HK-2 (cell line): Measurements from ENCODE around the gene PPP1R13L.

Experiments
- DNase-seq: peaks from one replicate; pipeline ENCODE4 v3.0.0-alpha.2; 2018; ENCODE audit not compliant: unreplicated experiment

Gene PPP1R13L

DNA sequence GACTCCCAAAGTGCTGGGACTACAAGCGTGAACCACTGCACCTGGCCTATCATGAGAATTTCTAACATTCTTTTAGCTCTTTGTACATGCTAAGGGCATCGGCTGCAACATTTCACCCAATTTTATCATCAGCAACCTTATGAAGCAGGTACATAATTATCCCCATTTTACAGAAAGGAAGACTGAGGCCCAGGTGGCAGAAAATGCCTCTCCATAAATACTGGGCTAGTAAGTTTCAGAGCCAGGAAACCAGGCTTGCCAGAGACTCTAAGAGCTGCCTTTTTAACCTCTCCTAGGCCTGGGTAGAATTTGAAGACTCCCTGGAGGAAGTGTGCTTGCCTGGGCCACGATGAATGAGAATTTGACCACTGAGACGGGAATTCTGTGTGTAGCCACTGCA, 36.7 kb downstream of the PPP1R13L start:
- DNase-seq = no peak

DNA sequence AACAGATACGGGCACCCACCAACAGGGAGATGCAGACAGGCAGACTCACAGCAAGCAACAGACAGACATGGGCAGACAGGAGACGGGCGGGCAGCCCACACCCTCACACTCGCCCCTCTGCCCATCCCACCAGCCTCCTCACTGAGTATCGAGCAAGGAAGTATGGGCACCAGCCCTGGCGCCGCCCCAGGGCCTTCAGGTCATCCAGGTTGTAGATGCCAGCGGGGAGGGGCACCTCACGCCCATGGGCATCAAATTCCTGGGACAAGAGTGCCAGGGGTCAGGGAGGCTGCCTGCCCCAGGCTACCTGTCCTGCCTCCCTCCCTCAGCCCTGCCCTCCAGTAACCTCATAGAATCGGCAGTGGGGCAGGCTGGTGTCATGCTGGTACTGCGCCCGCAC, 40.2 kb downstream of the PPP1R13L start:
- no peak for DNase-seq

DNA sequence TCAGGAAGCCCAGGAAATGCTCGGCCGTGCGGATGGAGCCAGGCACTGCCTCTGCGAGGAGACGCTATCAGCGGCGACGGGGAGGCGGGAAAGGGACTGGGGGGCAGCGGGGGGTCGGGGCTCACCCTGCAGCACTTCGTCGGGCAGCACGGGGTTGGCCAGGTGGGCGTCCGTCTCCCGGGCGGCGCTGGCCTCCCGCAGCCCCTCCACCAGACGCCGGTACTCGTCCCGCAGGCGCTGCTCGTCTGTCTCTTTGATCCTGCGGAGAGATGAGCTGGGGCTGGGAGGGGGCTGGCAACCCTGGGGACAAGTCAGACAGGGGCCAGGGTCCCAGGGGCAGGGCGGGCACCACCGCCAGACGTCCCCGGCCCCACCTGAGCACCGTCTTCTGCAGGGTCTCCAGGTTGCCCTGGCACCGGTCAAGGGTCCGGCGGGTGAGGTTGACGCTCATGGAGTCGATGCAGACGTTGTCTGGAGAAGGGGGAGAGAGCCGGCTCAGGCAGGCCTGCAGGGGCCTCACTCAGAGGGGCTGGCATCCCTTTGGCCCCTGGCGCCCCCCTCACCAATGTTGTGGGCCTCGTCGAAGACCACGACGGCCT, 40.9 kb downstream of the PPP1R13L start:
- no peak for DNase-seq

DNA sequence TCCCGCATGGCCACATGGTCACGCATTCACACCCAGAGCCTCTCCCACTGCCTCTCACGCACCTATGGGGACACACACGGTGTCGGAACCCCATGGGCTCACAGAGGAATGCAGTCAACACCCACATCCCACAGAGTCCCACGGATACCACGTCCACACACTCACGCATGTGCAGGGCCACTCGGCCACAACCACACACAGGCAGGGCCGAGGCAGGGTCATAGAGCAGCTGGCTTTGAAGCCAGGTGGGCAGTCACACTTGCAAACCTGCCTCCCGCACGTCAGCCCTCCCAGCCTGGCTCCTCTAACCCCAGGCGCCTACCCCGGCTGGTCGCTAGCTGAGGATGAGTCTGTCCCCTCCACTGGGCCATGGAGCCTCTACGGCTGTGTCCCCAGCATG, 42.6 kb downstream of the PPP1R13L start:
- no peak for DNase-seq

DNA sequence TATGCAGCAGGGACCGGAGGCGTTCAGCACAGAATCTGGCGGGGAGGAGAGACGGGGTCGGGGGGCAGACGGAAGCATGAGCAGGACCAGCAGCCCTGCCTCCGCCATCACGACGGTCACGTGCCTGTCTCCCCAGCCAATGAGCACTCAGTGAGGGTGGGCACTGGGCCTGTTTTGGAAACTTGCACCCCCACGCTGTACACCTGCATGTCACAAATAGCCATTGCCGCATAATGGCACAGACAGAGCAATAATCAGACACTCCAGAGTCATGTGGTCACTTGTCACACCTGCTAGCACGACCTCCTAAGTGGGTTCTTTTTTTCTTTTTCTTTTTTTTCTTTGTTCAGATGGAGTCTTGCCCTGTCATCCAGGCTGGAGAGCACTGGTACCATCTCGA, 43.3 kb downstream of the PPP1R13L start:
- DNase-seq = no peak

DNA sequence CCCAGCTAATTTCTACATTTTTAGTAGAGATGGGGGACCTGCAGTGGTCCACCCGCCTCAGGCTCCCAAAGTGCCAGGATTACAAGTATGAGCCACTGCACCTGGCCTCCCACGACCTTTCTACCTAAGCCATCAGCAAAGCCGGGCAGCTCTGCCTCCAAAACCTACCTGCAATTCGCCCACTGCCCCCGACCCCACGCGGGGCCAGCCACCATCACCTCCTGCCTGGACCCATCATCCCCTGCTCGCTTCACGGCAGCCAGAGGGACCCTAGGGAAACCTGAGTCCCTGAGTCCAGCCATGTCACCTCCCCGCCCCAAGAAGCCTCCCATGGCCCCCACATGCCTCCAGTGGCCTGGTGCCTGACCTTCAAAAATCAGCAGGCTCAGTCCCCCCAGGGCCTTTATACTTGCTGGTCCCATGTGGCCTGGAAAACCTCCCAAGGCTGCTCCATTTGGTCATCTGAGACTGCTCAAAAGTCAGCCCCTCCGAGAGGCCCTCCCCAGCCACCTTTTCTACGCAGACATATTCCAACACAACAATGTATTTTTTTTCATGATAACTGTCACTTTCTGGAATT, 46.6 kb downstream of the PPP1R13L start:
- no peak for DNase-seq

DNA sequence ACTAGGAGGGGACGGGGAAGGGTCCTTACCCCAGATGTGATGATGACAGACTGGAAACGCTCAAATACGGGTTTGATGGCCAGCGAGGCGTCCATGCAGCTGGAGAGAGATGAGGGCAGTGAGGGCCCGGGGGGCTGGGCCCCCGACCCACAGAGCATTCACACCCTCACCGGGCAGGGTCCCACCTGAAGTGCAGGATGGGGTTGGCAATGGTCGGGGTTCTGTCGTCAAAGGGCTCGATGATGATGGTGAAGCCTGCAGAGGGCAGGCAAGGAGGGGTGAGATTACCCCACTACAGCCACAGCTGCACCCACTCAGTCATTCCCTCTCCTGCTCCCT, 47.5 kb downstream of the PPP1R13L start:
- no peak for DNase-seq

DNA sequence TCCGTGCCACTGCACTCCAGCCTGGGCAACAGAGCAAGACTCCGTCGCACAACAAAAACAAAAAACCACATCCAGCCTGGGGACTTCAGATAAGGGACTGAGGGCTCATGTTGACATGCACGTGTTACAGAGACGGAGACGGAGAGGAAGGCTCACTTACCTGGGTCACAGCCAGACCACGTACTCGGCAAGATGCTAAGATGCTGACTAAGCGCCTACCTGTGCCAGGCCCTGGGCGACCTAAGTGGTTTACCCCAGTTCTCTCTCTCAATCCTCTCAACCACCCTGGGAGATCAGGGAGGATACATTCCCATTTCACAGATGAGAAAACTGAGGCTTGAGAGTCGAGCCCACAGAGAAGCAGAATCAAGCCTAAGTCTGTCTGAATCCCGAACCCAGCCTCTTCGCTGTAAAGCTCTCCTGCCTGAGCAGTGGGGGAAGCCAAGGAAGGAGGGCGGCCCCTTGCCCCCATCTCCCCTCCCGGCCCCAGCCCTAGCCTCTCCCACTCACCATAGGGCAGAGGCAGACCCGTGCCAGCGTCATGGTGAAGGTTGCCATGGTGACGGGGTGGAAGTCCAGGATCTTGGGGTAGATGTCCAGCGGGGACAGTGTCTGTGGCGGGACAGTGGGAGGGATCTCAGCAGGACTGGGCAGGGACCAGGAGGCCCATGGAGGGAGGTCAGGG, 48.0 kb downstream of the PPP1R13L start:
- no peak for DNase-seq

DNA sequence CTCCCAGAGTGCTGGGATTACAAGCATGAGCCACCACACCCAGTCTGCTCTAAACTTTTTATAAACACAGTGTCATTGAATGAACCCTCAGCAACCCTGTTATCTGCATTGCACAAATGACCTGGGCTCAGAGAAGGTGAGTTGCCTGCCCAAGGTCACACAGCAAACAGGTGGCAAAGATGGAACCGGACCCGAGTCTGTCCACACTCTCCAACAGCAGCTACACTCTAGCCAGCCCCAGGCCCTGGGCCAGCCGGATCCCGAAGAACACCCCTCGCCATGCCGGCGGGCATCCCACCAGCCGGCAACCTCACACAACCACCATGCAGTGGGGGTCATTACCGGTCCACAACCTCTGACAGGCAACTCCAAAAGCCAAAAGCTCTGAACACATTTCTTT, 49.0 kb downstream of the PPP1R13L start:
- no peak for DNase-seq

DNA sequence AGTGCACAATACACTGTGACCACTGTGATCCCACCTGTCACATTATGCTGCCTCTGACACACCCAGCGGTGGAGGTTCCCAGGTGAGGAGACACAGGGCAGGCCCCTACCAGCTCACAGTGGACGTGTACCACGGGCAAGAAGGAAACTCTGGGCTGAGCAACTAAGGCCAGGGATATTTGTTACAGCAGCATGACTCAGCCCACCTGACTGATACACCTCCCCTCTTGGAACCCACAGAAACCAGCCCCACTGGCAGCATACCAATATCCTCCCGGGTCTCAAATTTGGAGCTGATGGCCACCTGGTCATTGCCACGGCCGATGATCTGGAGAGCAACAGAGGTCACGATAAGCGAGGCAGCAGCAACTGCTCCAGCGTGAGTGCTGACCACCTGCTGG, 49.5 kb downstream of the PPP1R13L start:
- DNase-seq = no peak

DNA sequence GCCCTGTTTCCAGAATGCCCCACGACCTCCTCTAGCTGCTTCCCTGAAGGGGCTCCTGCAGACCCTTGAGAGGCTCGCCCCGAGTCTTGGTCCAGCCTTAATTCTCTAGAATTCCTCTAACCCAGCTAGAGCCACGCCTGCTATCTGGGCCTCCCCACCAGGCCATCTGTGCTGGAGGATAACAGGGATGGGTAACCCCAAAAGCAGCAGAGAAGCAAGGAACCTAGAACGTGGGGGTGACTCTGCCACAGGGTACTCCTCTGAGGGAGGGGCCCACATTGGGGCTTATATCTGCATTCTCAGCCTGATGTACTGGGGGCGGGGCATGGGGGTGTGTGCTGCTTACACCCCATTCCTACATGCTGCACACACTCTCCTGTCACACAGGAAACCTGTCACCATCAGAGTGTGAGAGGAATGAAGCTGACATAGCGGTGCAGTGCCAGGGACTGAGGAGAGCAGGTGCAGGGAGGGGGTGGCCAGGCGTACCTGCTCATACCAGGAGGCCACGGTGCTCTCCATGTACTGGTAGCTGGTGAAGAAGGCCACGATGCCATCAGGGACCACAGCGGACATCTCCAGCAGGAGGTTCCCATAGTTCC, 50.5 kb downstream of the PPP1R13L start:
- DNase-seq = no peak

DNA sequence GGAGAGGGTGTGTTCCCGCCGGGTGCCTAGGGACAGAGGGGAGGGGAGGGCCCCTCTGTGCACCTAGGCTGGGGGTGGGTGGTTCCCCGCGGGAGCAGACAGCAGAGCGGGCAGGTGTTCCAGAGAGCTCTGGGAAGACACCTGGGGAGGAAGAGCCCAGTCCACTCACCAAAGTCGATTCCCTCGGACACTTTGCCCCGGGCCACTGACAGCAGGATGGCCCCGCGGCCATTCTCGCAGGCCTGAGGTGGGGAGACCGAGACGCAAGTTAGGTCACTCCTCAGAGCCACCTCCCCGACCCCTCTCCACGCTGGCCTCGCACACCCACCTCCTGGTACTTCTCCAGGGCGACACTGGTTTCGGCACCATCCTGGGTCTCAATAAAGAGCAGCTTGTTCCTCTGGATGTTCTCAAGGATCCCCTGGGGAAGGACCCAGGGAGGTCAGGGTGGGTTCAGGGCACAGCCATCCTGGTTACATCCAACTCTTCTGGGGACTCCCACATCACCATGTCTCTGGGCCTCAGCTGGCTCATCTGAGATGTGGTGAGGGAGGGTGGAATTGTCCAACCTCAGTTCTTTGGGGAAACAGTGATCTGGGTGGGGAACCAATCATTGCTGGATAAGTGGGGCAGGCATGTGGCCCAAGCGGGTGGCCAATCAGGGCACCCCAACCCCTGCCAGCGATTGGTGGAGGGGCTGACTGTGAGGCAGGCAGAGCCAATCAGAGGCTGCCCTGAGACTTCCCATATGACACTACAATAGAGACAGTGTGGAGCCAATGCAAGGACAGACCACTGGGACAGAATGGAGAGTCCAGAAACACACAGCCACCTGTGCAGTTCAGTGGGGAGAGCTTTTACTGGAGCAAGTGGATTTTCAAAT, 51.7 kb downstream of the PPP1R13L start:
- no peak for DNase-seq

DNA sequence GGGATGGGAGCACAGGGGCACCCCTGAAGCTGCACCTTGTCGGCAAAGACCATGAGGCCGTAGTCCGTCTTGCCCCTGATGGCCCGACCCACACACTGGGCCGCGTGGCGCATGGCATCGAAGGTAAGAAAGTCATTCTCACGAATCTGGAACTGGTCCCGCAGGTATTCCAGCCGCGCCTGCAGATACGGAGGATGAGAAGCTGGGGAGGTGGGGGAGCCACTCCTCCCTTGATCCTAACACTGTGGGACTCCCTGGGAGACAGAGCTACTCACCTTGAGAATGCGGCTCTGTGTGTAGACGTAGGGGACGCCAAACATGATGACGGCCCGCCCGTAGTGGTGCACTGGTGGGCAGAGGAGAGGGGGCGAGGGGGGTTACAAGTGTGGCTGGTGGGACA, 52.4 kb downstream of the PPP1R13L start:
- DNase-seq = no peak

DNA sequence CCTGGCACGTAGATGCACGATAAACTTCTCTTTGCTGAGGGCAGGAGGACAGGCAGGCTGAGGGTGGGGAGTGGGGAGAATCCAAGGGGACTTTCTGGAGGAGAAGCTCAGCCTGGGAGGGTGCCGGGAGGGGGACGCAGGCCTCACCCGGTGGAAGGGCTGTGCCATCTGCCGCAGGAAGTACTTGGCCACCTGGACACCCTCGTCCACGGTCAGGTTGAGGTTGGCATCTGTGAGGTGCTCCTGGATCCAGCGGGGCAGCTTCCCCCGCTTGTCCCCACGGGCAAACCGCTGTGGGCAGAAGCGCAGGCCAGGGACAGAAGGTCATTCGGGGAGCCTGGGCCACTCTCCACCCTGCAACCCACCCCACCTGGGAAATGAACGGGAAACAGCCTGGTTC, 52.8 kb downstream of the PPP1R13L start:
- DNase-seq = no peak

DNA sequence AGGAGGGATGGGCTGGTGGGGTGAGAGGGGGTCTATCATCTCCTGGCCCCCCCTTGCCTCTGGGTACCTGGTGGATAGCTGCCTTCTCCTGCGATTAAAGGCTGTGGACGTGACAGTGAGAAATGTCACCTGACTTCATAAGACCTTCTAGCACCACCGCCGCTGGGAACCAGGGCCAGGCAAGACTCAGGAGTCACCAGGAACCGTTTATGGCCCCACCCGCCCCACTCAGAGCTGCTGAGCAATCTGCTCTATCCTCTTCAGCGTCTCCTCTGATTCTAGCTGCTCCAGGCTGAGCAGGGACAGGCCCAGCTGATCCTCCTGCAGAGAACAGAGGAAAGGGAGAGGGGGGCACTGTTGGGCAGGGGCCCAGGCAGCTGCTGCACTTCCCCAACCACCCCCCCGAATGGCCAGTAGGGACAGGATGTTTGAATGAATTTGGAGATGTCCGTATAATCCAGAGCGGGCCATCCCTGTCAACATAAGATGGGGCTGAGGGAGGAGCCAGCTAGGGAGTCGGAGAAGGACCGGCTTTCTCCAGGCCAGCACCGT, 53.4 kb downstream of the PPP1R13L start:
- DNase-seq = no peak

DNA sequence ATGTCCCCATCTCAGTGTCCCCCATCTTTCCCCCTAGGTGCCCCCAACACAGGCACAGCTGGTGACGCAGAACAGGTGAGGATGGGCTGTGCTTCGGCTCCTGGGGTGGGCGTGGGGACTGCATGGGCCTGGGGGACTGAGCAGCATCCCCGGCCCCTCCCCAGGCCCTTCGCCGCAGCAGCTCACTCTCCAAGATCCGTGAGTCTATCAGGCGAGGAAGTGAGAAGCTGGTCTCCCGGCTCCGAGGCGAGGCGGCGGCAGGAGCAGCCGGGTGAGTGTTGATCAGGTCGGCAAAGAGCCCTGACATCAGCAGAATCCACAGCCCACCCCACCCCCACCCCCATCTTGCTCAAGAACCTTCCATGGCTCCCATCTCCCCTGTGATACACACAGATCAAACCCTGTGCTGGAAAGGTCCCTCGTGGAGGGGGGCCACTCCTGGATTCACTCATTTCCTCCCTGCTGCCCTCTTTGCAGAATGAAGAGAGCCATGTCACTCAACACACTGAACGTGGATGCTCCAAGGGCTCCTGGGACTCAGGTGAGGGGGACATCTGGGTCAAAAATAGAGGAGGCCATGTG, 54.3 kb downstream of the PPP1R13L start:
- no peak for DNase-seq

DNA sequence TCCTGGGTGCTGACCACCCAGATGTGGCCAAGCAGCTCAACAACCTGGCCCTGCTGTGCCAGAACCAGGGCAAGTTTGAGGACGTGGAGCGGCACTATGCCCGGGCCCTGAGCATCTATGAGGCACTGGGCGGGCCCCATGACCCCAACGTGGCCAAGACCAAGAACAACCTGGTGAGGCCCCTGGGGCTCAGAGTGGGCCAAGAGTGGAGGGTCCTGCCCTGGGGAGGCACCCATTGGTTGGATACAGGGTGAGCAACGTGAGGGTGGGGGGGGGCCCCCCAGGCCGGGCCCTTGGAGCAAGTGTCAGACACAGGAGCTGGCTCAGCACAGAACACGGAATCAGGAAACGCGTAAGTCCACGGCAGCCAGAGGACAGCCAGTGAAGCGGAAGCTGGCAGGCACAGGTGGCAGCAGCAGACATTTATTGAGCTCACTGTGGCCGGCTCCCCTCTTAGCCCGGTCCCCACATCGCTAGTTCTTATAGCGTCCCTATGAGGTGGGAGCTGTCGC, 55.4 kb downstream of the PPP1R13L start:
- no peak for DNase-seq

DNA sequence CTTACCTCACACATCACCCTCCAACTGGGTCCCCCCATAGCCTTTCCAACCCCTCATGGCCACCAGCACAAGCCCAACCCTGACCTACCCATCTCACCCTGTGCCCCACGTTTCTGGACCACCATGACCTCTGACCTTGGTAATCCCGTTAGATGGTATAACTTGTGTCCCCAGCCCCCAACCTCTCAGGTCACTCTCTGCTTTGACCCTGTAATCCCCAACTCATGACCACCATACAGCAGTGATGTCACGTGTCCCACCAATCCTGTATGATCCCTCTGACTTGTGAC, 55.8 kb downstream of the PPP1R13L start:
- DNase-seq = no peak

DNA sequence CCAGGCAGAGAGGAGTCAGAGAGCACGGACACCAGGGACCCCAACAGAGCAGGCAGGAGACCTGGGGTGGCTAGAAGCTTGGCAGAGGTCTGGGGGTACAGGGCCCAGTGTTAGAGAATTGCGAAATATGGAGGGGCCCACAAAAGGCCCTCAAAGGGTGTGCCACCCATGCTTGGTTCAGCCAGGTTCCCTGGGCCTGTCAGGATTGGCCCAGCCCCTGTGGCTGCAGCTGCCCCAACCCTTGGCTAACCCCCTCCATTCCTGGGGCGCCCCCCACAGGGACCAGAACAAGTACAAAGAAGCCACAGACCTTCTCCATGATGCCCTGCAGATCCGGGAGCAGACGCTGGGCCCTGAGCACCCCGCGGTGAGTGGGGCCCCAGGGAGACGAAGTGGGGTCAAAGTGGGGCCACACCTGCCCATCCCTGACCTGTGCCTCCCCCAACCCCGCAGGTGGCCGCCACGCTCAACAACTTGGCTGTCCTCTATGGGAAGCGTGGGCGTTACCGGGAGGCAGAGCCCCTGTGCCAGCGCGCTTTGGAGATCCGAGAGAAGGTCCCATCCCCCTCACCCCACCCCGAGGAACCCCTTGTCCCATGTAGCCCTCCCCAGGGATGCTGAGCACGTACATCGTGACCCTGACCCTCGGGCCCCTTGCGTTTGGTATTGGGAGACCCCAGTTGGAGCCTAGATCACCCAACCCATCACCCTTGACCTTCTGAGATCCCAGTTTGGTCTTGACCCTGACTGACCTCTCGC, 56.3 kb downstream of the PPP1R13L start:
- DNase-seq = no peak

DNA sequence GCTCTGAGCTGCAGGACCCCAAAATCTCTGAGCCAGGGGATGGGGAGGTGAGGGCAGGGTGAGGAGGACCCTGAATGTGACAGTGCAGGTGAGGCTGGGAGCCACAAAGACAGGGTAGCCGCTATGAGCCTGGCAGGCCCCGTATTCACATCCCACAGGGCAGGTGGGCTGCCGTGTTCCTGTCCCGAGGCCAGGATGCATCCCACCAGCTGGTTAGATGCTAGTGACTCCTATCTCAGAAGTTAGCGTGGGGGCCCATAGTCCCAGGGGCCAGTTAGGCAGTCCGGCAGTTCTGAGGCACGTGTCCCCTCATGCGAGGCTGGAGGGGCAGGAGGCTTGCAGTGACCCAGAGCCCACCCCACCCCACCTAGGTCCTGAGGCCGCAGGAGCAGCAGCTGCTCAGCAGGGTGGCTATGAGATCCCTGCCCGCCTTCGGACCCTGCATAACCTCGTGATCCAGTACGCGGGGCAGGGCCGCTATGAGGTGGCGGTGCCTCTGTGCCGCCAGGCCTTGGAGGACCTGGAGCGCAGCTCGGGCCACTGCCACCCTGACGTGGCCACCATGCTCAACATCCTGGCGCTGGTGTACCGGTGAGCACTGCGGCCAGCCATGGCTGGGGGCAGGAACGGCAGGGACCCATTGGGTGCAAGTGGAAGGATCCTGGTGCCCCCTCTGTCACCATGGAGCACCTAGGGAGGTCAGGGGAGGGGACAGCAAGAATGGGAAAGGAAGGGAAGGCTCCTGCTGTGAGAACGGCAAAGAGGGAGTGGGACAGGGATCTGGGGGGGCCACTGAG, 57.1 kb downstream of the PPP1R13L start:
- DNase-seq = no peak
